HEK293 (cell line): ENCODE data around the gene CPT1C.

Source experiments
- BCL11A ChIP-seq: fragments of 450-650 bp; formaldehyde crosslinking; IDR thresholded peaks from 2 replicates; pipeline ENCODE4 v1.5.1; 2016; ENCODE audit warnings: low read depth, missing biosample characterization, missing genetic modification characterization
- GFI1B ChIP-seq: fragments of 450-650 bp; formaldehyde crosslinking; IDR thresholded peaks from 2 replicates; pipeline ENCODE4 v1.5.1; 2016; ENCODE audit warnings: missing biosample characterization, missing genetic modification characterization
- GLIS1 ChIP-seq: fragments of 450-650 bp; formaldehyde crosslinking; IDR thresholded peaks from 2 replicates; pipeline ENCODE4 v1.5.1; 2016; ENCODE audit warnings: missing biosample characterization, missing genetic modification characterization
- KLF9 ChIP-seq: fragments of 450-650 bp; formaldehyde crosslinking; IDR thresholded peaks from 2 replicates; pipeline ENCODE4 v1.5.1; 2016; ENCODE audit warnings: missing biosample characterization, missing genetic modification characterization, low read depth
- PRDM1 ChIP-seq: fragments of 450-650 bp; formaldehyde crosslinking; IDR thresholded peaks from 2 replicates; pipeline ENCODE4; 2016; ENCODE audit warnings: missing biosample characterization, missing genetic modification characterization
- PRDM4 ChIP-seq: fragments of 450-650 bp; formaldehyde crosslinking; IDR thresholded peaks from 2 replicates; pipeline ENCODE4 v1.5.1; 2017; ENCODE audit warnings: missing biosample characterization, missing genetic modification characterization
- SCRT2 ChIP-seq: fragments of 450-650 bp; formaldehyde crosslinking; IDR thresholded peaks from 2 replicates; pipeline ENCODE4 v1.5.1; 2016; ENCODE audit warnings: missing biosample characterization, missing genetic modification characterization
- TCF7L2 ChIP-seq: IDR thresholded peaks from 2 replicates; pipeline ENCODE4 v1.6.1; 2011; ENCODE audit warnings: low read depth, mild to moderate bottlenecking, inconsistent platforms, low read length, moderate library complexity, borderline replicate concordance
- TRIM28 ChIP-seq: IDR thresholded peaks from 2 replicates; pipeline ENCODE4 v1.6.1; 2011; ENCODE audit warnings: low read length, control low read depth, borderline replicate concordance
- ZBTB10 ChIP-seq: fragments of 450-650 bp; formaldehyde crosslinking; IDR thresholded peaks from 2 replicates; pipeline ENCODE4 v1.5.1; 2016; ENCODE audit warnings: missing biosample characterization, missing genetic modification characterization
- ZBTB17 ChIP-seq: fragments of 450-650 bp; formaldehyde crosslinking; IDR thresholded peaks from 2 replicates; pipeline ENCODE4 v1.5.1; 2016; ENCODE audit warnings: missing biosample characterization, missing genetic modification characterization
- ZBTB7A ChIP-seq: fragments of 450-650 bp; formaldehyde crosslinking; IDR thresholded peaks from 2 replicates; pipeline ENCODE4 v1.5.1; 2016; ENCODE audit warnings: low read depth, missing biosample characterization, missing genetic modification characterization
- ZFHX2 ChIP-seq: fragments of 450-650 bp; formaldehyde crosslinking; conservative IDR thresholded peaks from 2 replicates; pipeline ENCODE4 v1.5.1; 2016; ENCODE audit warnings: missing biosample characterization, missing genetic modification characterization
- ZIC2 ChIP-seq: fragments of 450-650 bp; formaldehyde crosslinking; IDR thresholded peaks from 2 replicates; pipeline ENCODE4 v1.5.1; 2016; ENCODE audit warnings: missing biosample characterization, missing genetic modification characterization
- ZNF10 ChIP-seq: fragments of 450-650 bp; formaldehyde crosslinking; IDR thresholded peaks from 2 replicates; pipeline ENCODE4 v1.5.1; 2017; ENCODE audit warnings: missing biosample characterization, missing genetic modification characterization
- ZNF16 ChIP-seq: fragments of 450-650 bp; formaldehyde crosslinking; IDR thresholded peaks from 2 replicates; pipeline ENCODE4 v1.5.1; 2016; ENCODE audit warnings: low read depth, missing biosample characterization, missing genetic modification characterization
- ZNF169 ChIP-seq: fragments of 450-650 bp; formaldehyde crosslinking; IDR thresholded peaks from 2 replicates; pipeline ENCODE4 v1.5.1; 2016; ENCODE audit warnings: missing biosample characterization, missing genetic modification characterization
- ZNF2 ChIP-seq: fragments of 450-650 bp; formaldehyde crosslinking; IDR thresholded peaks from 2 replicates; pipeline ENCODE4 v1.5.1; 2016; ENCODE audit warnings: missing biosample characterization, missing genetic modification characterization
- ZNF23 ChIP-seq: fragments of 450-650 bp; formaldehyde crosslinking; IDR thresholded peaks from 2 replicates; pipeline ENCODE4 v1.5.1; 2016; ENCODE audit warnings: missing biosample characterization, missing genetic modification characterization, borderline replicate concordance
- ZNF239 ChIP-seq: fragments of 450-650 bp; formaldehyde crosslinking; IDR thresholded peaks from 2 replicates; pipeline ENCODE4 v1.5.1; 2016; ENCODE audit warnings: missing biosample characterization, missing genetic modification characterization
- ZNF350 ChIP-seq: fragments of 450-650 bp; formaldehyde crosslinking; IDR thresholded peaks from 2 replicates; pipeline ENCODE4 v1.5.0; 2017; ENCODE audit warnings: missing biosample characterization, mild to moderate bottlenecking, missing genetic modification characterization
- ZNF544 ChIP-seq: fragments of 450-650 bp; formaldehyde crosslinking; IDR thresholded peaks from 2 replicates; pipeline ENCODE4 v1.5.0; 2017; ENCODE audit warnings: missing biosample characterization, missing genetic modification characterization
- ZNF549 ChIP-seq: fragments of 450-650 bp; IDR thresholded peaks from 2 replicates; pipeline ENCODE4 v1.5.1; 2018; ENCODE audit warnings: missing biosample characterization, missing genetic modification characterization, mild to moderate bottlenecking, inconsistent platforms, moderate library complexity
- ZNF561 ChIP-seq: fragments of 450-650 bp; IDR thresholded peaks from 2 replicates; pipeline ENCODE4 v1.5.1; 2018; ENCODE audit warnings: missing biosample characterization, missing genetic modification characterization, borderline replicate concordance
- ZNF585B ChIP-seq: fragments of 450-650 bp; formaldehyde crosslinking; IDR thresholded peaks from 2 replicates; pipeline ENCODE4 v1.5.1; 2016; ENCODE audit warnings: missing biosample characterization, missing genetic modification characterization
- ZNF610 ChIP-seq: fragments of 450-650 bp; formaldehyde crosslinking; IDR thresholded peaks from 2 replicates; pipeline ENCODE4 v1.5.1; 2016; ENCODE audit warnings: missing biosample characterization, missing genetic modification characterization, borderline replicate concordance
- ZNF624 ChIP-seq: fragments of 450-650 bp; formaldehyde crosslinking; IDR thresholded peaks from 2 replicates; pipeline ENCODE4 v1.5.1; 2017; ENCODE audit warnings: missing biosample characterization, missing genetic modification characterization
- ZNF785 ChIP-seq: fragments of 450-650 bp; formaldehyde crosslinking; IDR thresholded peaks from 2 replicates; pipeline ENCODE4 v1.5.1; 2016; ENCODE audit warnings: missing biosample characterization, missing genetic modification characterization
- TF ChIP-seq, protein P1 (sequence below): fragments of 450-650 bp; formaldehyde crosslinking; IDR thresholded peaks from 2 replicates; pipeline ENCODE4 v1.5.1; 2017; ENCODE audit warnings: missing biosample characterization, missing genetic modification characterization
- TF ChIP-seq, protein P2 (sequence below): fragments of 450-650 bp; formaldehyde crosslinking; IDR thresholded peaks from 2 replicates; pipeline ENCODE4 v1.5.1; 2016; ENCODE audit warnings: missing biosample characterization, missing genetic modification characterization, low read depth
- TF ChIP-seq, protein P3 (sequence below): fragments of 450-650 bp; IDR thresholded peaks from 2 replicates; pipeline ENCODE4 v1.5.1; 2018; ENCODE audit warnings: missing biosample characterization, missing genetic modification characterization

Gene CPT1C

GRCh38 chr19:49680421-49681351 is 10.2 kb upstream of the CPT1C start (continued):
- TF ChIP-seq SCRT2 (tag by site-specific recombination) (no peak), ZNF544 (tag by site-specific recombination) (no peak), GLIS1 (tag by site-specific recombination) (peak; percentile 95), ZNF624 (tag by site-specific recombination) (no peak), PRDM1 (tag by site-specific recombination) (no peak), ZNF549 (no peak), ZNF785 (no peak), PRDM4 (tag by site-specific recombination) (no peak), KLF9 (tag by site-specific recombination) (no peak), ZFHX2 (tag by site-specific recombination) (no peak), GFI1B (no peak), ZIC2 (tag by site-specific recombination) (peak; percentile 45), TCF7L2 (no peak), ZNF585B (tag by site-specific recombination) (no peak), ZNF350 (tag by site-specific recombination) (no peak), ZNF561 (tag by site-specific recombination) (no peak), BCL11A (no peak), ZNF10 (tag by site-specific recombination) (no peak), ZNF2 (no peak), ZNF169 (tag by site-specific recombination) (no peak), ZBTB7A (tag by site-specific recombination) (no peak), ZNF23 (tag by site-specific recombination) (no peak), ZBTB10 (tag by site-specific recombination) (peak; percentile 83), TRIM28 (no peak), ZNF16 (tag by site-specific recombination) (no peak), ZBTB17 (tag by site-specific recombination) (0 out of 2 replicates have a peak, but pooled peaks have one; percentile 16), ZNF610 (tag by site-specific recombination) (no peak), ZNF239 (tag by site-specific recombination) (no peak)
- TF ChIP-seq, protein P1, sequence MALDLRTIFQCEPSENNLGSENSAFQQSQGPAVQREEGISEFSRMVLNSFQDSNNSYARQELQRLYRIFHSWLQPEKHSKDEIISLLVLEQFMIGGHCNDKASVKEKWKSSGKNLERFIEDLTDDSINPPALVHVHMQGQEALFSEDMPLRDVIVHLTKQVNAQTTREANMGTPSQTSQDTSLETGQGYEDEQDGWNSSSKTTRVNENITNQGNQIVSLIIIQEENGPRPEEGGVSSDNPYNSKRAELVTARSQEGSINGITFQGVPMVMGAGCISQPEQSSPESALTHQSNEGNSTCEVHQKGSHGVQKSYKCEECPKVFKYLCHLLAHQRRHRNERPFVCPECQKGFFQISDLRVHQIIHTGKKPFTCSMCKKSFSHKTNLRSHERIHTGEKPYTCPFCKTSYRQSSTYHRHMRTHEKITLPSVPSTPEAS = no peak
- TF ChIP-seq, protein P2, sequence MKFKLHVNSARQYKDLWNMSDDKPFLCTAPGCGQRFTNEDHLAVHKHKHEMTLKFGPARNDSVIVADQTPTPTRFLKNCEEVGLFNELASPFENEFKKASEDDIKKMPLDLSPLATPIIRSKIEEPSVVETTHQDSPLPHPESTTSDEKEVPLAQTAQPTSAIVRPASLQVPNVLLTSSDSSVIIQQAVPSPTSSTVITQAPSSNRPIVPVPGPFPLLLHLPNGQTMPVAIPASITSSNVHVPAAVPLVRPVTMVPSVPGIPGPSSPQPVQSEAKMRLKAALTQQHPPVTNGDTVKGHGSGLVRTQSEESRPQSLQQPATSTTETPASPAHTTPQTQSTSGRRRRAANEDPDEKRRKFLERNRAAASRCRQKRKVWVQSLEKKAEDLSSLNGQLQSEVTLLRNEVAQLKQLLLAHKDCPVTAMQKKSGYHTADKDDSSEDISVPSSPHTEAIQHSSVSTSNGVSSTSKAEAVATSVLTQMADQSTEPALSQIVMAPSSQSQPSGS (tag by site-specific recombination) = no peak
- TF ChIP-seq, protein P3, sequence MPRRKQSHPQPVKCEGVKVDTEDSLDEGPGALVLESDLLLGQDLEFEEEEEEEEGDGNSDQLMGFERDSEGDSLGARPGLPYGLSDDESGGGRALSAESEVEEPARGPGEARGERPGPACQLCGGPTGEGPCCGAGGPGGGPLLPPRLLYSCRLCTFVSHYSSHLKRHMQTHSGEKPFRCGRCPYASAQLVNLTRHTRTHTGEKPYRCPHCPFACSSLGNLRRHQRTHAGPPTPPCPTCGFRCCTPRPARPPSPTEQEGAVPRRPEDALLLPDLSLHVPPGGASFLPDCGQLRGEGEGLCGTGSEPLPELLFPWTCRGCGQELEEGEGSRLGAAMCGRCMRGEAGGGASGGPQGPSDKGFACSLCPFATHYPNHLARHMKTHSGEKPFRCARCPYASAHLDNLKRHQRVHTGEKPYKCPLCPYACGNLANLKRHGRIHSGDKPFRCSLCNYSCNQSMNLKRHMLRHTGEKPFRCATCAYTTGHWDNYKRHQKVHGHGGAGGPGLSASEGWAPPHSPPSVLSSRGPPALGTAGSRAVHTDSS (tag by site-specific recombination) = no peak
